ENCODE results near the gene TTC12. TPM values are rescaled to one million over a fixed set of nuclear protein-coding genes. Genes with fewer than 3 reads are reported as not detected.

The TTC12 gene
- total and polyA plus RNA-seq, 2 donors (not counting 1 experiment from before 2014, with no cell fraction given): 9.9 to 11.9 TPM

DNA sequence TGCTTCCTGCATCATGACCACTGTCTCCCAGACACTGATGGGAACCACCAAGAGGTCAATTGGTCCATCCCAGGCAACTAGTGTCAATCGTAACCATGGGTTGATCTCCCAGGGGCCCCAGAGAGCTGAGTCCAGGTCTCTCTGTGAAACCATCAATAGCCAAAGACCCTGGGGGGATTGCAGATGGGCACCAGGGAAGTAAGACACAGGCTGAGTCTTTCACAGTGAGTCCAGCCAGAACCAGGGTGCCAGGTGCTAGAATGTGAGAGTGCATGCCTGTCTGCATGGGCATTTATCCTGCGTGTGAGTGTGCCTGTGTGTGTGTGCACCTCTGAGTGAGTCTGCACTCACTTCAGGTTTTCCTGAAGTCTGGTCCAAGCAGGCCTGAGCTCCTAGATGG is 45.3 kb upstream of the TTC12 start:
- Histone ChIP-seq H3K36me3 (ENCODE audit: control insufficient read depth, insufficient read depth, low read length) (no peaks in the 10 kb centered on the region), H3K4me2 (ENCODE audit: extremely low read depth, insufficient read depth, low read length) (no peak overlapping the region), H3K9ac (ENCODE audit: insufficient read depth, low read length) (no peak overlapping the region), H3K9me3 (ENCODE audit: control insufficient read depth, insufficient read depth, low read depth, low read length) (no peaks in the 10 kb centered on the region), H3K4me1 (ENCODE audit: control insufficient read depth, extremely low read depth, insufficient read depth, low read length) (no peaks in the 10 kb centered on the region), H3K27ac (ENCODE audit: insufficient read depth, low read length) (no peak overlapping the region), H3K4me3 (replicated peaks in 1 of 4; ENCODE audit: control extremely low read depth in 1 of 4, insufficient read depth in 1 of 4, low read depth in 3 of 4, low read length in 4 of 4) (no peak overlapping the region), H4K20me1 (ENCODE audit: control insufficient read depth, extremely low read depth, insufficient read depth, low read length) (no peaks in the 10 kb centered on the region), H3K27me3 (ENCODE audit: control insufficient read depth, insufficient read depth, low read length) (no peaks in the 10 kb centered on the region), H3K79me2 (ENCODE audit: control insufficient read depth, insufficient read depth, low read length) (no peaks in the 10 kb centered on the region), H2AFZ (ENCODE audit: low read length) (no peak overlapping the region)
- DNase-seq (ENCODE audit: low read depth in 2 of 2): no peak
- TF ChIP-seq, protein P1, sequence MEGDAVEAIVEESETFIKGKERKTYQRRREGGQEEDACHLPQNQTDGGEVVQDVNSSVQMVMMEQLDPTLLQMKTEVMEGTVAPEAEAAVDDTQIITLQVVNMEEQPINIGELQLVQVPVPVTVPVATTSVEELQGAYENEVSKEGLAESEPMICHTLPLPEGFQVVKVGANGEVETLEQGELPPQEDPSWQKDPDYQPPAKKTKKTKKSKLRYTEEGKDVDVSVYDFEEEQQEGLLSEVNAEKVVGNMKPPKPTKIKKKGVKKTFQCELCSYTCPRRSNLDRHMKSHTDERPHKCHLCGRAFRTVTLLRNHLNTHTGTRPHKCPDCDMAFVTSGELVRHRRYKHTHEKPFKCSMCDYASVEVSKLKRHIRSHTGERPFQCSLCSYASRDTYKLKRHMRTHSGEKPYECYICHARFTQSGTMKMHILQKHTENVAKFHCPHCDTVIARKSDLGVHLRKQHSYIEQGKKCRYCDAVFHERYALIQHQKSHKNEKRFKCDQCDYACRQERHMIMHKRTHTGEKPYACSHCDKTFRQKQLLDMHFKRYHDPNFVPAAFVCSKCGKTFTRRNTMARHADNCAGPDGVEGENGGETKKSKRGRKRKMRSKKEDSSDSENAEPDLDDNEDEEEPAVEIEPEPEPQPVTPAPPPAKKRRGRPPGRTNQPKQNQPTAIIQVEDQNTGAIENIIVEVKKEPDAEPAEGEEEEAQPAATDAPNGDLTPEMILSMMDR (conservative IDR thresholded peaks at IDR 0.05 in 1 of 2, IDR thresholded peaks at IDR 0.05 in 1 of 2; ENCODE audit: low read depth in 1 of 2, low read length in 2 of 2): no peak
- no peak for TF ChIP-seq EZH2 (IDR thresholded peaks at IDR 0.05; ENCODE audit: low read length, missing control alignments)

DNA sequence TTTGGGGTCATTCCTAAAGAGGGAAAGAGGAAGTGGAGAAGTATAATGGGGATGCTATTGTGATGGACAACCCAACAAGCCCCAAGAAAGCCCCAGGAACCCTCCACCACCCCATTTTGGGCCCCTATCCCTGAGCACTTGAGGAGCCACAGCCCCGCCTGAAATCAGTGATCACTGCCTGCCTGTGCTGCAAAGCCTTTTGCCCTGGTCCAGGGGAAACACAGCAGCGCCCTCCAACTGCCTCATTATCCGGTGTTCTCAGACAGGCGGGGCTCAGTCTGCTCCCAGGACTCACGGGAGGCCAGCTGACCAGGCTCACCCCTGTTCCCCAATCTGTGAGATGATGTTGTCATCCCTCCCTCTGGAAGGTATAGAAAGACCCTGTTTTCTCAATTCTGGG is 44.7 kb upstream of the TTC12 start:
- no peaks in the 10 kb centered on the region for H3K36me3 ChIP-seq (ENCODE audit: control insufficient read depth, insufficient read depth, low read length)
- no peak overlapping the region for H2AFZ ChIP-seq (ENCODE audit: low read length)
- no peak overlapping the region for H3K27ac ChIP-seq (ENCODE audit: insufficient read depth, low read length)
- H3K4me1 ChIP-seq (ENCODE audit: control insufficient read depth, extremely low read depth, insufficient read depth, low read length): no peaks in the 10 kb centered on the region
- no peak overlapping the region for H3K9ac ChIP-seq (ENCODE audit: insufficient read depth, low read length)
- H4K20me1 ChIP-seq (ENCODE audit: control insufficient read depth, extremely low read depth, insufficient read depth, low read length): no peaks in the 10 kb centered on the region
- no peaks in the 10 kb centered on the region for H3K9me3 ChIP-seq (ENCODE audit: control insufficient read depth, insufficient read depth, low read depth, low read length)
- H3K4me3 ChIP-seq (replicated peaks in 1 of 4; ENCODE audit: control extremely low read depth in 1 of 4, insufficient read depth in 1 of 4, low read depth in 3 of 4, low read length in 4 of 4): no peak overlapping the region
- H3K79me2 ChIP-seq (ENCODE audit: control insufficient read depth, insufficient read depth, low read length): no peaks in the 10 kb centered on the region
- DNase-seq (ENCODE audit: low read depth in 2 of 2): no peak
- no peaks in the 10 kb centered on the region for H3K27me3 ChIP-seq (ENCODE audit: control insufficient read depth, insufficient read depth, low read length)
- no peak overlapping the region for H3K4me2 ChIP-seq (ENCODE audit: extremely low read depth, insufficient read depth, low read length)
- TF ChIP-seq EZH2 (IDR thresholded peaks at IDR 0.05; ENCODE audit: low read length, missing control alignments): no peak
- TF ChIP-seq, protein P1 (conservative IDR thresholded peaks at IDR 0.05 in 1 of 2, IDR thresholded peaks at IDR 0.05 in 1 of 2; ENCODE audit: low read depth in 1 of 2, low read length in 2 of 2): no peak

DNA sequence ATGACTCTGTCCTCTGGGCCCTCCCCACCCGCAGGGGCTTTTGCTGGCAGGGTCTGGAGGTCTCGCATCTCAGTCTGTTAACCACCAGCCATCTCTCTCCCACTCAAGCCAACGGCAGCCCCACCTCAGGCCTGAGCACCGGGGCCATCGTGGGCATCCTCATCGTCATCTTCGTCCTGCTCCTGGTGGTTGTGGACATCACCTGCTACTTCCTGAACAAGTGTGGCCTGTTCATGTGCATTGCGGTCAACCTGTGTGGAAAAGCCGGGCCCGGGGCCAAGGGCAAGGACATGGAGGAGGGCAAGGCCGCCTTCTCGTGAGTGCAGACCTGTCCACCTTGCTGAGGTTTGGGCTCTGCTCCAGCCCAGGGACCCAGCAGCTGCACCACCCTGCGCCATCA is 44.3 kb upstream of the TTC12 start:
- H3K79me2 ChIP-seq (ENCODE audit: control insufficient read depth, insufficient read depth, low read length): no peaks in the 10 kb centered on the region
- no peaks in the 10 kb centered on the region for H3K27me3 ChIP-seq (ENCODE audit: control insufficient read depth, insufficient read depth, low read length)
- no peak overlapping the region for H3K4me3 ChIP-seq (replicated peaks in 1 of 4; ENCODE audit: control extremely low read depth in 1 of 4, insufficient read depth in 1 of 4, low read depth in 3 of 4, low read length in 4 of 4)
- TF ChIP-seq EZH2 (IDR thresholded peaks at IDR 0.05; ENCODE audit: low read length, missing control alignments): no peak
- TF ChIP-seq, protein P1 (conservative IDR thresholded peaks at IDR 0.05 in 1 of 2, IDR thresholded peaks at IDR 0.05 in 1 of 2; ENCODE audit: low read depth in 1 of 2, low read length in 2 of 2): no peak
- no peaks in the 10 kb centered on the region for H3K36me3 ChIP-seq (ENCODE audit: control insufficient read depth, insufficient read depth, low read length)
- no peak overlapping the region for H3K4me2 ChIP-seq (ENCODE audit: extremely low read depth, insufficient read depth, low read length)
- H3K27ac ChIP-seq (ENCODE audit: insufficient read depth, low read length): no peak overlapping the region
- H4K20me1 ChIP-seq (ENCODE audit: control insufficient read depth, extremely low read depth, insufficient read depth, low read length): no peaks in the 10 kb centered on the region
- H2AFZ ChIP-seq (ENCODE audit: low read length): no peak overlapping the region
- DNase-seq (ENCODE audit: low read depth in 2 of 2): no peak
- H3K9me3 ChIP-seq (ENCODE audit: control insufficient read depth, insufficient read depth, low read depth, low read length): no peaks in the 10 kb centered on the region
- H3K9ac ChIP-seq (ENCODE audit: insufficient read depth, low read length): no peak overlapping the region
- no peaks in the 10 kb centered on the region for H3K4me1 ChIP-seq (ENCODE audit: control insufficient read depth, extremely low read depth, insufficient read depth, low read length)
